Activated CD8-positive, alpha-beta memory T cell treated with anti-CD3 and anti-CD28 coated beads, Interleukin-2, amount 50 U/mL, for 48 hours (primary cell): ENCODE data around the gene NOP14.

Experiments used
- DNase-seq: peaks from one replicate; pipeline ENCODE4 v3.0.0-alpha.2; 2020

The NOP14 gene

DNA sequence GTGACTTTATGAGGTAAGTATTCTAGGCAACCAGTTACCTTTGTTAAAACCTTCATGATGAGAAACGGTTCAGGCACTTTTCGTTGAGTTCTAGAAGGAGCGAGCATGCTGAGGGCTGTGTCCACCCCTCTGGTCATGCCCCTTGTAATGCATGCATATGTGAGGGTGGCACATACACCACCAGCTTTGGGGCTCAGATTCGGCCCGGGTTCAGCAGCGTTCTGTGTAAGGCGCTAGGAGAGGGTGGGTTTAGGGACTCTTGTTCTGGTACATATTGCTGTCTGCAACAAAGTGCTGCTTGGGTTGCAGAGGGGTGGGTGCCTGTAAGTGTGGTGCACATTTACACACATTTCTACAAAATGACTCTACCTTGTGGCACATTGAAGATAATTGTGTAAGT is 54.5 kb downstream of the NOP14 start:
- no peak for DNase-seq

DNA sequence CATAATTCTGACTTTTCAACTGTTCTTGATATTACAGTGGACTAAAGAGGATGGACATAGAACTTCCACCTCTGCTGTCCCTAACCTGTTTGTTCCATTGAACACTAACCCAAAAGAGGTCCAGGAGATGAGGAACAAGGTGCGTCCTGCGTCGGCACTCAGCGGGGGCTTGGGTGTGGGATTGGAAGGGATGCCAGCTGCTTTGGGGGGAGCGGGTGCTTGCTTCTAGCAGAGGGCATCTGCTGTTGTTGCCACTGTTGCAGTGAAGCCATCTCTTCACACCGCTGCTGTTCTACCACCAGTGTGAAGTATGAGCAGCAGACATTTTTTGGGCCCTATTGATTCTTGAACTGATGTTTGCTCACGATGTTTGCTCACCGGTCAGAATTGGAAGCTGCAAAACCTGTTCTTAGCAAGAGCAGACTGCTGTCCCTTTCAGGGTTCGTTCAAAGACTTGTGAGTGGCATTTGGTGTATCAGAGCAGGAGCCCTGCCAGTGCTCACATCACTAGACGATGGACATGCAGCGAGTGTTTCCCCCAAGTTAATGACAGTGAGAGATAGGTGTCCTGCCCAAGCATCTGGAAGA is 55.4 kb downstream of the NOP14 start:
- no peak for DNase-seq

DNA sequence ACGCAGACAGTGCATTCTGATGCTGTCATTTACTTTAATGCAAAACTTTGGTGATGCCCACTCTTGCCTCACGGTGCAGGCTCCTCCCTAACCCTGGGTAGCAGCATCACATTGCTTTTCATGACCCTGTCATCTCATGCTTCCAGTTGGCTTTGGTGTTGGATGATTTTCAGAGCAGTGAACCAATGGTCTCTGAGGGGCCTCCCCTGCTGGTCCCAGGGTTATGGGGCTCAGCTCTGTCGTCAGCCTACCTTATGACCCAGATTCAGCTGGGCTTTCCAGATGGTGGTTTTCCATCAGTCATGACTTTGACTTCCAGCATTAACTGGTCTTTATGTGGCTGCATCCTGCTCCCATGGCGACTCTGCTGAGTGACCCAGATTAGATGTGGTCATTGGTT is 56.0 kb downstream of the NOP14 start:
- DNase-seq: no peak

GRCh38 chr4:2906218-2906617 is 57.0 kb downstream of the NOP14 start:
- no peak for DNase-seq

- no peak for DNase-seq
Measured at GRCh38 chr4:2905544-2905943, 57.7 kb downstream of the NOP14 start.

DNA sequence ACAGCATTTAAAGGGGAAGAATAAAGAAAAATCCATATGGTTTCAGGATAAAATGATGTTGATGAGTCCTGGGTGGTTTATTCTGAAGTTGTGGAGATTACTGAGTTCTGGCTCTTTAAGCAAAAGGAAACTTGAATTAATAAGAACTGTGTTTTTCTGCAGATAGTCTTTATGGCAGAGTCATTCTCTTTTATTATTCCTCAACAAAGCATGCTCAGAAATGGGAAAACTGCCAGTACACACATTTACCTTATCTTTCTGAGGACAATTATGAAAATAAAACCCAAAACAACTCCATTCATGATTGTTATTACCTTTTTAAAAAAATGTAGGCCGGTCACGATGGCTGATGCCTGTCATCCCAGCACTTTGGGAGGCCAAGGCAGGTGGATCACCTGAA is 61.1 kb downstream of the NOP14 start:
- DNase-seq: no peak

GRCh38 chr4:2901186-2901585 is 62.0 kb downstream of the NOP14 start:
- DNase-seq: no peak

- no peak for DNase-seq
Measured at GRCh38 chr4:2900741-2901140, 62.5 kb downstream of the NOP14 start.

- no peak for DNase-seq
Measured at GRCh38 chr4:2898001-2898400, 65.2 kb downstream of the NOP14 start.

DNA sequence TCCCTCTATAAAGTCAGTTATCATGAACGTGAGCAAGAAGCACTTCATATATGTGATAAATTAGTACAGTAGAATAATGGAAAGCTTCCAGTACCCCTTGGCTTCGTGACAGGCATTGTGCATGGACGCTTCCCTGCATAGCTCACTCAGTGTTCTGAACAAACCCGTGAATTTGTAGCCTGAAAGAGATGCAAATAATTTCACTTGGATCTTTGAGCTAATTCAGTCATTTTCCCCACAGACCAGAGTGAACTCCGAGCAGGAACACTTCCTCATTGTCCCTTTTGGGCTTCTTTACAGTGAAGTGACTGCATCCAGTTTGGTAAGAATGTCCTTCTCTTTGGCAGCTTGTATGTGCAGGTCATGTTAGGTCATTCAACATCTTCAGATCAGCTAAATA is 69.4 kb downstream of the NOP14 start:
- no peak for DNase-seq

- no peak for DNase-seq
Measured at GRCh38 chr4:2891294-2891693, 71.9 kb downstream of the NOP14 start.

- DNase-seq: no peak
Measured at GRCh38 chr4:2888886-2889285, 74.3 kb downstream of the NOP14 start.
